HepG2 (cell line): Measurements from ENCODE around the gene LAMA5. TPM values are rescaled to one million over a fixed set of nuclear protein-coding genes. Genes with fewer than 3 reads are reported as not detected.

Experiments used
- ATF1 ChIP-seq: IDR thresholded peaks from 2 replicates; pipeline ENCODE4 v1.6.1; 2016; ENCODE audit warnings: mild to moderate bottlenecking, control low read depth
- ATF2 ChIP-seq: sonication (generic); formaldehyde crosslinking; IDR thresholded peaks from 2 replicates; pipeline ENCODE4 v1.4.0; 2020; ENCODE audit warnings: missing genetic modification reagents
- ATF3 ChIP-seq: sonication (generic); formaldehyde crosslinking; IDR thresholded peaks from 2 replicates; pipeline ENCODE4 v1.4.0; 2020; ENCODE audit warnings: missing genetic modification reagents
- FOXC1 ChIP-seq: sonication (generic); formaldehyde crosslinking; IDR thresholded peaks from 2 replicates; pipeline ENCODE4 v1.8.0; 2022; ENCODE audit warnings: mild to moderate bottlenecking, missing genetic modification reagents, borderline replicate concordance
- FOXK1 ChIP-seq: sonication (generic); formaldehyde crosslinking; IDR thresholded peaks from 2 replicates; pipeline ENCODE4 v1.4.0; 2020; ENCODE audit warnings: low read depth, missing genetic modification reagents, borderline replicate concordance
- KLF6 ChIP-seq: IDR thresholded peaks from 2 replicates; pipeline ENCODE4 v1.8.0; 2016; ENCODE audit warnings: missing biosample characterization, missing genetic modification reagents
- MYPOP ChIP-seq: sonication (generic); formaldehyde crosslinking; IDR thresholded peaks from 2 replicates; pipeline ENCODE4 v1.8.1; 2023; ENCODE audit warnings: mild to moderate bottlenecking, moderate library complexity, missing genetic modification reagents
- NPAS2 ChIP-seq: sonication (generic); formaldehyde crosslinking; IDR thresholded peaks from 2 replicates; pipeline ENCODE4 v1.8.0; 2022; ENCODE audit warnings: mild to moderate bottlenecking, missing genetic modification reagents, borderline replicate concordance
- SMAD1 ChIP-seq: sonication (generic); formaldehyde crosslinking; IDR thresholded peaks from 2 replicates; pipeline ENCODE4 v1.4.0; 2020; ENCODE audit warnings: missing genetic modification reagents, low read depth, mild to moderate bottlenecking, borderline replicate concordance
- SMC3 ChIP-seq: IDR thresholded peaks from 2 replicates; pipeline ENCODE4 v1.6.1; 2011; ENCODE audit warnings: low read length, improper control_type of control experiment
- ZEB1 ChIP-seq: IDR thresholded peaks from 2 replicates; pipeline ENCODE4 v1.6.1; 2012; ENCODE audit warnings: mild to moderate bottlenecking, low read depth, inconsistent platforms; ENCODE audit not compliant: insufficient replicate concordance
- ZNF646 ChIP-seq: sonication (generic); formaldehyde crosslinking; IDR thresholded peaks from 2 replicates; pipeline ENCODE4 v1.9.0; 2021; ENCODE audit warnings: mild to moderate bottlenecking, missing genetic modification reagents
- ZNF83 ChIP-seq: sonication (generic); formaldehyde crosslinking; IDR thresholded peaks from 2 replicates; pipeline ENCODE4 v1.4.0; 2020; ENCODE audit warnings: missing genetic modification reagents, mild to moderate bottlenecking, borderline replicate concordance
- polyA plus RNA-seq, 8 experiments: library from polyadenylated mRNA; depleted of rRNA in 3 of 8; stranded (reverse) in 7 of 8; unstranded in 1 of 8; fragments of >200 nt; fragmentation: Illumina TruSeq in 4 of 8; extraction: Trizol in 4 of 8; gene quantifications; 2 replicates each; pipeline versions ENCODE4 v1.2.1 to v1.2.3, GENCODE V29; 2011 to 2016; ENCODE audit warnings: low read depth in 4 of 8, missing spikeins in 1 of 8, mixed read lengths in 1 of 8; ENCODE audit not compliant: insufficient read depth in 1 of 8
- total RNA-seq, 5 experiments: library from RNA; depleted of rRNA; stranded (reverse); fragments of >200 nt; fragmentation: Illumina TruSeq; extraction: Trizol; gene quantifications; 2 replicates each; pipeline ENCODE4 v1.2.3, GENCODE V29; 2016; ENCODE audit warnings: low read depth in 1 of 5
- TF ChIP-seq, protein P1 (sequence below): IDR thresholded peaks from 2 replicates; pipeline ENCODE4 v1.6.1; 2016; ENCODE audit warnings: mild to moderate bottlenecking, missing biosample characterization, missing genetic modification reagents
- TF ChIP-seq, protein P2 (sequence below): sonication (generic); formaldehyde crosslinking; IDR thresholded peaks from 2 replicates; pipeline ENCODE4 v1.9.0; 2021; ENCODE audit warnings: missing genetic modification reagents, mild to moderate bottlenecking, borderline replicate concordance
- TF ChIP-seq, protein P3 (sequence below): sonication (generic); formaldehyde crosslinking; IDR thresholded peaks from 2 replicates; pipeline ENCODE4 v1.4.0; 2020; ENCODE audit warnings: missing genetic modification reagents

LAMA5 gene
- total and polyA plus RNA-seq, 2 of the 13 experiments (the other 11 are each of a cell fraction or from before 2014, with no cell fraction given) = 21.0 to 44.7 TPM

- no peak for TF ChIP-seq ZNF646 (CRISPR knock-in tag)
- TF ChIP-seq, protein P1, sequence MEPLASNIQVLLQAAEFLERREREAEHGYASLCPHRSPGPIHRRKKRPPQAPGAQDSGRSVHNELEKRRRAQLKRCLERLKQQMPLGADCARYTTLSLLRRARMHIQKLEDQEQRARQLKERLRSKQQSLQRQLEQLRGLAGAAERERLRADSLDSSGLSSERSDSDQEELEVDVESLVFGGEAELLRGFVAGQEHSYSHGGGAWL (CRISPR knock-in tag) = peak; percentile 43; the same call in 1 of the 2 replicates
- no peak for TF ChIP-seq SMC3
- peak; percentile 45 for TF ChIP-seq ZEB1
- no peak; the same call in 1 of the 2 replicates for TF ChIP-seq ZNF83 (CRISPR knock-in tag)
- no peak for TF ChIP-seq MYPOP (CRISPR knock-in tag)
- no peak for TF ChIP-seq ATF1 (CRISPR knock-in tag)
- no peak for TF ChIP-seq NPAS2 (CRISPR knock-in tag)
- TF ChIP-seq, protein P2, sequence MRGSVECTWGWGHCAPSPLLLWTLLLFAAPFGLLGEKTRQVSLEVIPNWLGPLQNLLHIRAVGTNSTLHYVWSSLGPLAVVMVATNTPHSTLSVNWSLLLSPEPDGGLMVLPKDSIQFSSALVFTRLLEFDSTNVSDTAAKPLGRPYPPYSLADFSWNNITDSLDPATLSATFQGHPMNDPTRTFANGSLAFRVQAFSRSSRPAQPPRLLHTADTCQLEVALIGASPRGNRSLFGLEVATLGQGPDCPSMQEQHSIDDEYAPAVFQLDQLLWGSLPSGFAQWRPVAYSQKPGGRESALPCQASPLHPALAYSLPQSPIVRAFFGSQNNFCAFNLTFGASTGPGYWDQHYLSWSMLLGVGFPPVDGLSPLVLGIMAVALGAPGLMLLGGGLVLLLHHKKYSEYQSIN = no peak
- no peak for TF ChIP-seq ATF2
- no peak for TF ChIP-seq ATF3 (CRISPR knock-in tag)
- TF ChIP-seq, protein P3, sequence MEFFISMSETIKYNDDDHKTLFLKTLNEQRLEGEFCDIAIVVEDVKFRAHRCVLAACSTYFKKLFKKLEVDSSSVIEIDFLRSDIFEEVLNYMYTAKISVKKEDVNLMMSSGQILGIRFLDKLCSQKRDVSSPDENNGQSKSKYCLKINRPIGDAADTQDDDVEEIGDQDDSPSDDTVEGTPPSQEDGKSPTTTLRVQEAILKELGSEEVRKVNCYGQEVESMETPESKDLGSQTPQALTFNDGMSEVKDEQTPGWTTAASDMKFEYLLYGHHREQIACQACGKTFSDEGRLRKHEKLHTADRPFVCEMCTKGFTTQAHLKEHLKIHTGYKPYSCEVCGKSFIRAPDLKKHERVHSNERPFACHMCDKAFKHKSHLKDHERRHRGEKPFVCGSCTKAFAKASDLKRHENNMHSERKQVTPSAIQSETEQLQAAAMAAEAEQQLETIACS = peak; percentile 57; the same call in 1 of the 2 replicates
- no peak for TF ChIP-seq FOXK1
- TF ChIP-seq KLF6 = 0 out of 2 replicates have a peak, but pooled peaks have one; percentile 24
- TF ChIP-seq FOXC1 (CRISPR knock-in tag) = no peak; the same call in 1 of the 2 replicates
- TF ChIP-seq SMAD1 = no peak
Measured at GRCh38 chr20:62366370-62367135, 559 bp downstream of the LAMA5 start (continued).
